GM11168 (cell line): ENCODE measurements around the gene CTSA.

Experiments
- in situ Hi-C: fragments of 300-500 bp; cut with MboI; formaldehyde crosslinking; loops from one replicate; pipeline ENCODE4 v1.12.0; 2022; ENCODE audit warnings: low sequenced_read_pairs; ENCODE audit not compliant: unreplicated experiment

The CTSA gene

GRCh38 chr20:45890985-45891983, at the start of gene CTSA, which contains the start of gene NEURL2:
TSS of gene CTSA (plus strand) at chr20:45891335. CDS start at chr20:45891569, 234 bp downstream.
TSS of gene NEURL2 (minus strand) at chr20:45891208. CDS start at chr20:45890991, 217 bp downstream.
- in situ Hi-C loops, result no loop called here

- in situ Hi-C loops, result no loop called here
Observed at GRCh38 chr20:45841407-45842129, 49.6 kb upstream of the CTSA start.

GRCh38 chr20:45842169-45842812, 48.8 kb upstream of the CTSA start:
- in situ Hi-C loops, result no loop called here

- in situ Hi-C loops, result no loop called here
Observed at GRCh38 chr20:45843506-45843905, 47.6 kb upstream of the CTSA start.

- in situ Hi-C loops, result no loop called here
Observed at GRCh38 chr20:45845452-45845851, 45.7 kb upstream of the CTSA start.

GRCh38 chr20:45848421-45848820, 42.7 kb upstream of the CTSA start:
- in situ Hi-C loops, result no loop called here

GRCh38 chr20:45848969-45849582, 42.1 kb upstream of the CTSA start:
- in situ Hi-C loops, result no loop called here

- in situ Hi-C loops, result no loop called here
Observed at GRCh38 chr20:45850238-45850637, 40.9 kb upstream of the CTSA start.

GRCh38 chr20:45850926-45851325, 40.2 kb upstream of the CTSA start:
- in situ Hi-C loops, result no loop called here

- in situ Hi-C loops, result no loop called here
Observed at GRCh38 chr20:45851501-45851900, 39.6 kb upstream of the CTSA start.

GRCh38 chr20:45852326-45852725, 38.8 kb upstream of the CTSA start:
- in situ Hi-C loops, result no loop called here

GRCh38 chr20:45853484-45853883, 37.7 kb upstream of the CTSA start:
- in situ Hi-C loops, result no loop called here

- in situ Hi-C loops, result no loop called here
Observed at GRCh38 chr20:45857114-45857881, 33.8 kb upstream of the CTSA start, which contains the start of the genes ACOT8 and ZSWIM3. TSS of gene ACOT8 (minus strand) at chr20:45857392. CDS start at chr20:45857315, 77 bp downstream. TSS of gene ZSWIM3 (plus strand) at chr20:45857614. CDS start at chr20:45857826, 212 bp downstream.

GRCh38 chr20:45857882-45858216, 33.3 kb upstream of the CTSA start:
- in situ Hi-C loops, result no loop called here

GRCh38 chr20:45859916-45860315, 31.2 kb upstream of the CTSA start:
- in situ Hi-C loops, result no loop called here

GRCh38 chr20:45860560-45861220, 30.4 kb upstream of the CTSA start:
- in situ Hi-C loops, result no loop called here

GRCh38 chr20:45861221-45862075, 29.7 kb upstream of the CTSA start:
- in situ Hi-C loops, result no loop called here
